K562 (cell line): ENCODE data around the gene TMEM138. TPM values are rescaled to one million over a fixed set of nuclear protein-coding genes. Genes with fewer than 3 reads are reported as not detected.
A peak's percentile ranks its signal among the peaks of the same experiment; 100 is the strongest.

Experiments
- ATAC-seq: fragments of 200-7000 bp; cut with Tn5 transposase; 3 replicates; pipeline ENCODE4 v1.9.1; 2020; ENCODE audit warnings: moderate library complexity
- BruUV-seq: library from RNA; stranded (reverse); fragments of 400-500 nt; replicated peaks from 2 replicates; lab custom pipeline; 2021; lab: Mats Ljungman, UMichigan
- CTCF ChIA-PET: fragments of 300-600 bp; formaldehyde crosslinking; extraction: SDS; loops from one replicate; lab custom pipeline; 2021; ENCODE audit warnings: low intra/inter-chr PET ratio; lab: Yijun Ruan, JAX
- POLR2A ChIA-PET: fragments of 300-600, 350-650 bp; sonication (Branson Sonifier 250); formaldehyde crosslinking; extraction: SDS; loops from one replicate; lab custom pipeline; 2021; ENCODE audit warnings: antibody characterized with exemption, inconsistent platforms; lab: Yijun Ruan, JAX
- DNase-seq, 4 experiments: peaks; one replicate each; pipeline versions ENCODE4 v3.0.0 to v3.0.0-alpha.2; 2011 to 2018; ENCODE audit warnings: low spot score in 3 of 4, mixed read lengths in 3 of 4; ENCODE audit errors: extremely low read depth in 1 of 4
- FAIRE-seq: peaks from 2 replicates; lab custom pipeline; 2011; peaks lifted over from hg19 to GRCh38; lab: Jason Lieb, UNC
- H2AFZ ChIP-seq: 2 replicates; pipeline ENCODE4 v1.6.0; 2011; ENCODE audit warnings: low read depth, low read length, control low read depth, inconsistent platforms
- H3K27ac ChIP-seq: fragments of 200-600 bp; 3 replicates; pipeline ENCODE4 v1.8.0; 2011; ENCODE audit warnings: low read depth, mild to moderate bottlenecking, control low read depth, inconsistent platforms, low read length, moderate library complexity, mixed read lengths; ENCODE audit errors: extremely low read depth
- H3K27me3 ChIP-seq, 2 experiments: fragments of 300-600 bp in 1 of 2; 2 replicates in 1 of 2; 3 replicates in 1 of 2; pipeline versions ENCODE4 v1.6.0 to v1.8.0; 2011; ENCODE audit warnings: inconsistent platforms in 2 of 2, low read length in 2 of 2, mild to moderate bottlenecking in 1 of 2, mixed read lengths in 1 of 2, moderate library complexity in 1 of 2; ENCODE audit not compliant: control insufficient read depth in 2 of 2, insufficient read depth in 2 of 2
- H3K36me3 ChIP-seq: fragments of 300-600 bp; 3 replicates; pipeline ENCODE4 v1.8.0; 2011; ENCODE audit warnings: mild to moderate bottlenecking, low read length, inconsistent platforms; ENCODE audit not compliant: control insufficient read depth, insufficient read depth
- H3K4me1 ChIP-seq, 2 experiments: fragments of 200-600 bp in 1 of 2; replicated peaks in 1 of 2; 2 replicates in 1 of 2; 3 replicates in 1 of 2; pipeline versions ENCODE4 v1.5.1 to v1.8.0; 2011; ENCODE audit warnings: inconsistent platforms in 2 of 2, low read length in 2 of 2, mild to moderate bottlenecking in 1 of 2, mixed read lengths in 1 of 2, moderate library complexity in 1 of 2; ENCODE audit not compliant: control insufficient read depth in 2 of 2, insufficient read depth in 2 of 2
- H3K4me2 ChIP-seq: 2 replicates; pipeline ENCODE4 v1.6.1; 2011; ENCODE audit warnings: low read length, control low read depth, inconsistent platforms, mixed read lengths; ENCODE audit not compliant: insufficient read depth
- H3K4me3 ChIP-seq: fragments of 200-600 bp; sonication (generic), shearing (Covaris generic); 2 replicates; pipeline ENCODE4 v1.5.1; 2016; ENCODE audit warnings: control low read depth, inconsistent platforms
- H3K79me2 ChIP-seq: fragments of 200-600 bp; 3 replicates; pipeline ENCODE4 v1.8.0; 2011; ENCODE audit warnings: low read length, inconsistent platforms; ENCODE audit not compliant: control insufficient read depth, insufficient read depth
- H3K9ac ChIP-seq, 2 experiments: 2 replicates each; pipeline versions ENCODE4 v1.6.0 to v1.6.1; 2011; ENCODE audit warnings: low read depth in 2 of 2, low read length in 2 of 2, control low read depth in 1 of 2, inconsistent platforms in 1 of 2, mild to moderate bottlenecking in 1 of 2, mixed read lengths in 1 of 2; ENCODE audit not compliant: insufficient read depth in 1 of 2
- H3K9me1 ChIP-seq: one replicate; pipeline ENCODE4 v1.6.0; 2011; ENCODE audit warnings: inconsistent platforms, mild to moderate bottlenecking, low read length, moderate library complexity; ENCODE audit not compliant: control insufficient read depth, insufficient read depth
- H3K9me3 ChIP-seq: replicated peaks from 2 replicates; pipeline ENCODE4 v1.5.1; 2011; ENCODE audit warnings: low read depth, low read length, inconsistent platforms; ENCODE audit not compliant: control insufficient read depth, insufficient read depth
- H4K20me1 ChIP-seq: replicated peaks from 2 replicates; pipeline ENCODE4 v1.6.1; 2011; ENCODE audit warnings: low read length, inconsistent platforms, mixed read lengths; ENCODE audit not compliant: control insufficient read depth, insufficient read depth
- CTBP1 ChIP-seq: fragments of 450-650 bp; IDR thresholded peaks from 2 replicates; pipeline ENCODE4 v1.6.1; 2016; ENCODE audit warnings: borderline replicate concordance
- FOXM1 ChIP-seq, 2 experiments: fragments of 450-650 bp in 1 of 2; sonication (generic) in 1 of 2; formaldehyde crosslinking in 1 of 2; IDR thresholded peaks; 2 replicates each; pipeline versions ENCODE4 v1.6.1 to v1.9.0; 2017 to 2022; ENCODE audit warnings: low read depth in 2 of 2, mild to moderate bottlenecking in 2 of 2, missing genetic modification reagents in 1 of 2, moderate library complexity in 1 of 2
- NFIC ChIP-seq: fragments of 450-650 bp; IDR thresholded peaks from 2 replicates; pipeline ENCODE4 v1.6.1; 2017; ENCODE audit warnings: mild to moderate bottlenecking, inconsistent platforms
- NR2C1 ChIP-seq, 2 experiments: fragments of 450-650 bp; IDR thresholded peaks; 2 replicates each; pipeline ENCODE4 v1.6.1; 2017; ENCODE audit warnings: mild to moderate bottlenecking in 2 of 2, antibody characterized with exemption in 1 of 2, inconsistent platforms in 1 of 2, missing compliant biosample characterization in 1 of 2, missing genetic modification characterization in 1 of 2
- TCF3 ChIP-seq: sonication (generic); formaldehyde crosslinking; IDR thresholded peaks from 2 replicates; pipeline ENCODE4 v1.4.0; 2020; ENCODE audit warnings: mild to moderate bottlenecking, missing genetic modification reagents
- WGBS: fragments of 100-300 bp; shearing (Covaris generic); methylation state at CpG from one replicate; pipeline ENCODE4 v1.1.6; 2016; ENCODE audit warnings: low coverage, mixed read lengths; ENCODE audit not compliant: insufficient coverage; ENCODE audit errors: missing lambda C conversion rate; 5-methylcytosine and 5-hydroxymethylcytosine counted together
- in situ Hi-C: fragments of 300-500 bp; cut with MboI; formaldehyde crosslinking; loops from 4 replicates; pipeline ENCODE4 v1.15.0; 2018; ENCODE audit warnings: inconsistent platforms, mixed read lengths
- intact Hi-C: fragments of 100-400 bp; cut with micrococcal nuclease; formaldehyde crosslinking; loops from 2 replicates; pipeline ENCODE4 v1.14.2; 2022
- polyA plus RNA-seq, 8 experiments: library from polyadenylated mRNA; depleted of rRNA in 4 of 8; stranded (reverse) in 5 of 8; unstranded in 3 of 8; fragments of >200 nt; fragmentation: Nextera tagmentation in 2 of 8; fragmentation: Illumina TruSeq in 1 of 8; extraction: Ambion mirVana in 2 of 8; extraction: Trizol in 1 of 8; gene quantifications; 2 replicates each; pipeline versions ENCODE4 v1.2.1 to v1.2.3, GENCODE V29; 2011 to 2014; ENCODE audit warnings: inconsistent platforms in 1 of 8, missing spikeins in 1 of 8
- total RNA-seq, 7 experiments: library from RNA; depleted of rRNA in 6 of 7; stranded (reverse); fragments of >200 nt in 6 of 7; fragmentation: Illumina TruSeq in 2 of 7; extraction: Trizol in 2 of 7; gene quantifications; 2 replicates each; pipeline versions ENCODE4 v1.2.1 to v1.2.3, GENCODE V29; 2011 to 2021; ENCODE audit warnings: low replicate concordance in 1 of 7

The TMEM138 gene
- total and polyA plus RNA-seq, 9 of the 15 experiments (the other 6 are each of a cell fraction or from before 2014, with no cell fraction given), result 23.2 to 168 (median 63.1) TPM

GRCh38 chr11:61335355-61335710 lies 26.8 kb upstream of the TMEM138 start:
- peaks cover 40 to 64% of the 10 kb centered on the region in 2 experiments; a peak in 4 of 5 replicates for H3K4me1 ChIP-seq
- 13% methylated on average over 1 of the region's 1 CpG for WGBS
- intact Hi-C loops (no loop called here), in situ Hi-C loops (loop anchor here (5.0 kb wide), 1 partner anchor 52 kb away; no protein-coding TSS in a partner anchor)
- ChIA-PET POLR2A (interaction anchor here (0.7 to 3.2 kb wide), 7 partner anchors 16 to 68 kb away, joined by 3 to 19 read pairs (median 5); partner anchors contain the start of genes CYB561A3 and TMEM138), CTCF (interaction anchor here (0.9 to 8.5 kb wide), 4 partner anchors 50 to 293 kb away, joined by 3 to 135 read pairs (median 5); no protein-coding TSS in a partner anchor)
- no peaks in the 10 kb centered on the region for H3K9me3 ChIP-seq
- H3K27me3 ChIP-seq, result no peaks in the 10 kb centered on the region
- FAIRE-seq (no peak), ATAC-seq (no peak), DNase-seq (peak in 2 of 4 experiments; percentile 37 to 75)
- peak overlapping the region; percentile 97 for H3K27ac ChIP-seq
- peak overlapping the region; percentile 69 for H2AFZ ChIP-seq
- BruUV-seq, result no TSS peak
- H3K4me3 ChIP-seq, result no peak overlapping the region
- peaks cover 42% of the 10 kb centered on the region for H3K79me2 ChIP-seq
- peaks cover 21% of the 10 kb centered on the region for H3K36me3 ChIP-seq
- peaks cover 7% of the 10 kb centered on the region for H4K20me1 ChIP-seq
- H3K9ac ChIP-seq, result peak overlapping the region; percentile 99; a peak in 3 of 4 replicates
- peak overlapping the region; percentile 100 for H3K4me2 ChIP-seq
- TF ChIP-seq FOXM1 (IDR thresholded peaks at IDR 0.05; ENCODE audit: low read depth) (no peak), FOXM1 (CRISPR knock-in tag; IDR thresholded peaks at IDR 0.05; ENCODE audit: low read depth) (no peak), CTBP1 (peak; percentile 15; the same call in 1 of the 2 replicates), NR2C1 (IDR thresholded peaks at IDR 0.05) (no peak), NR2C1 (tag; IDR thresholded peaks at IDR 0.05) (0 out of 2 replicates have a peak, but pooled peaks have one; percentile 42), NFIC (peak; percentile 86), TCF3 (CRISPR knock-in tag) (0 out of 2 replicates have a peak, but pooled peaks have one; percentile 3)
- H3K9me1 ChIP-seq, result no peaks in the 10 kb centered on the region
